ENCODE results near the gene DRD1. TPM values are rescaled to one million over a fixed set of nuclear protein-coding genes. Genes with fewer than 3 reads are reported as not detected.

Gene DRD1
- total RNA-seq, 1 experiment from 2014 or later, result 0.54 TPM

- intact Hi-C loops (cut with micrococcal nuclease), result no loop called here
- Histone ChIP-seq H3K4me2 (ENCODE audit: low read length) (no peak overlapping the region), H2AFZ (ENCODE audit: low read depth, low read length, poor library complexity, severe bottlenecking) (no peak overlapping the region), H4K20me1 (ENCODE audit: insufficient read depth) (no peaks in the 10 kb centered on the region), H3K9me3 (ENCODE audit: control insufficient read depth in 1 of 2, insufficient read depth in 1 of 2, low read depth in 1 of 2, low read length in 2 of 2) (no peaks in the 10 kb centered on the region), H3K9me2 (ENCODE audit: insufficient read depth) (no peaks in the 10 kb centered on the region), H3K4me3 (replicated peaks in 1 of 2; ENCODE audit: low read depth in 1 of 2, low read length in 2 of 2) (no peak overlapping the region), H3K9ac (ENCODE audit: low read length) (no peak overlapping the region), H3K4me1 (ENCODE audit: control insufficient read depth in 1 of 2, insufficient read depth in 2 of 2, low read length in 2 of 2) (peaks cover 1% of the 10 kb centered on the region in 2 experiments; a peak in 2 of 4 replicates), H3K79me2 (ENCODE audit: insufficient read depth, low read length) (no peaks in the 10 kb centered on the region), H3K27ac (ENCODE audit: low read depth, low read length) (no peak overlapping the region), H3K27me3 (ENCODE audit: insufficient read depth, low read length) (no peaks in the 10 kb centered on the region), H3K36me3 (ENCODE audit: control insufficient read depth in 1 of 2, insufficient read depth in 2 of 2, low read length in 2 of 2) (no peaks in the 10 kb centered on the region)
- DNase-seq (ENCODE audit: low read depth, low spot score) (no peak), ATAC-seq (no peak)
- ChIA-PET RAD21 (ENCODE audit: low non-redundant PET in 1 of 2, low total read pairs in 2 of 2, uncharacterized antibody in 2 of 2, unreplicated experiment in 2 of 2) (no interaction called here), CTCF (no interaction called here), POLR2A (no interaction called here)
- BruUV-seq (replicated peaks), result no TSS peak
- TF ChIP-seq SRF (IDR thresholded peaks at IDR 0.05; ENCODE audit: low read depth) (no peak), ELF1 (IDR thresholded peaks at IDR 0.05; ENCODE audit: borderline replicate concordance, low read depth) (no peak), POLR2AphosphoS5 (IDR thresholded peaks at IDR 0.05; ENCODE audit: low read depth, low read length) (no peak), CTCF (IDR thresholded peaks at IDR 0.05 in 2 of 3, conservative IDR thresholded peaks at IDR 0.05 in 1 of 3; ENCODE audit: borderline replicate concordance in 1 of 3, insufficient read depth in 1 of 3, low read depth in 2 of 3, low read length in 2 of 3) (no peak), CBX3 (IDR thresholded peaks at IDR 0.05; ENCODE audit: low read depth) (no peak), FOSL1 (IDR thresholded peaks at IDR 0.05; ENCODE audit: low read depth) (no peak), CEBPB (IDR thresholded peaks at IDR 0.05; ENCODE audit: low read depth) (no peak), ZFX (IDR thresholded peaks at IDR 0.05) (no peak), ATF3 (IDR thresholded peaks at IDR 0.05) (no peak), JUND (IDR thresholded peaks at IDR 0.05) (no peak)
Measured at GRCh38 chr5:175469916-175470315, 25.9 kb upstream of the DRD1 start.

- ChIA-PET RAD21 (ENCODE audit: low non-redundant PET in 1 of 2, low total read pairs in 2 of 2, uncharacterized antibody in 2 of 2, unreplicated experiment in 2 of 2) (no interaction called here), CTCF (no interaction called here), POLR2A (no interaction called here)
- ATAC-seq (no peak), DNase-seq (ENCODE audit: low read depth, low spot score) (no peak)
- no peak overlapping the region for H3K4me2 ChIP-seq (ENCODE audit: low read length)
- H4K20me1 ChIP-seq (ENCODE audit: insufficient read depth), result no peaks in the 10 kb centered on the region
- H3K9me3 ChIP-seq (ENCODE audit: control insufficient read depth in 1 of 2, insufficient read depth in 1 of 2, low read depth in 1 of 2, low read length in 2 of 2), result no peaks in the 10 kb centered on the region
- no peak overlapping the region for H3K4me3 ChIP-seq (replicated peaks in 1 of 2; ENCODE audit: low read depth in 1 of 2, low read length in 2 of 2)
- H2AFZ ChIP-seq (ENCODE audit: low read depth, low read length, poor library complexity, severe bottlenecking), result no peak overlapping the region
- TF ChIP-seq CTCF (IDR thresholded peaks at IDR 0.05 in 2 of 3, conservative IDR thresholded peaks at IDR 0.05 in 1 of 3; ENCODE audit: borderline replicate concordance in 1 of 3, insufficient read depth in 1 of 3, low read depth in 2 of 3, low read length in 2 of 3), result no peak
- no peak overlapping the region for H3K9ac ChIP-seq (ENCODE audit: low read length)
- no peaks in the 10 kb centered on the region for H3K9me2 ChIP-seq (ENCODE audit: insufficient read depth)
- no peak overlapping the region for H3K27ac ChIP-seq (ENCODE audit: low read depth, low read length)
- peaks cover 7% of the 10 kb centered on the region in 2 experiments; a peak in 2 of 4 replicates for H3K4me1 ChIP-seq (ENCODE audit: control insufficient read depth in 1 of 2, insufficient read depth in 2 of 2, low read length in 2 of 2)
- H3K27me3 ChIP-seq (ENCODE audit: insufficient read depth, low read length), result no peaks in the 10 kb centered on the region
- intact Hi-C loops (cut with micrococcal nuclease), result no loop called here
- no peaks in the 10 kb centered on the region for H3K79me2 ChIP-seq (ENCODE audit: insufficient read depth, low read length)
- H3K36me3 ChIP-seq (ENCODE audit: control insufficient read depth in 1 of 2, insufficient read depth in 2 of 2, low read length in 2 of 2), result no peaks in the 10 kb centered on the region
- BruUV-seq (replicated peaks), result no TSS peak
Measured at GRCh38 chr5:175468892-175469291, 24.9 kb upstream of the DRD1 start.

Data from HCT116 (cell line).